ENCODE results near the gene ENTPD7. TPM values are rescaled to one million over a fixed set of nuclear protein-coding genes. Genes with fewer than 3 reads are reported as not detected.
"Not testable (repeated sequence)": the region's sequence is repeated elsewhere in the genome, so short reads cannot be mapped to it uniquely, and the experiment has no call there.

The ENTPD7 gene
- 19.4 and 21.5 TPM in 2 replicates for total RNA-seq (2014; rRNA removed; shearing (Covaris generic))
- polyA plus RNA-seq (2015; cell fraction: cytosol; rRNA removed), result 12.6 and 17.2 TPM in 2 replicates
- polyA plus RNA-seq (2015; cell fraction: nucleus; rRNA removed), result 5.4 and 8.4 TPM in 2 replicates

GRCh38 chr10:99659031-99659867, at the start of gene ENTPD7:
TSS of gene ENTPD7 (plus strand) at chr10:99659509. CDS start at chr10:99659957, 448 bp downstream.
- in situ Hi-C loops (cut with HindIII; ENCODE audit: low pct_unique_long_range_greater_than_20kb, low sequenced_read_pairs), result no loop called here
- peak; percentile 94 for DNase-seq (ENCODE audit: low read depth, low spot score)

- no peak for DNase-seq (ENCODE audit: low read depth, low spot score)
- in situ Hi-C loops (cut with HindIII; ENCODE audit: low pct_unique_long_range_greater_than_20kb, low sequenced_read_pairs), result no loop called here
Measured at GRCh38 chr10:99610221-99610620, 49.1 kb upstream of the ENTPD7 start.

- no peak for DNase-seq (ENCODE audit: low read depth, low spot score)
- in situ Hi-C loops (cut with HindIII; ENCODE audit: low pct_unique_long_range_greater_than_20kb, low sequenced_read_pairs), result no loop called here
Measured at GRCh38 chr10:99611326-99611725, 48.0 kb upstream of the ENTPD7 start.

GRCh38 chr10:99612167-99612831, 47.0 kb upstream of the ENTPD7 start:
- DNase-seq (ENCODE audit: low read depth, low spot score), result peak; percentile 73
- in situ Hi-C loops (cut with HindIII; ENCODE audit: low pct_unique_long_range_greater_than_20kb, low sequenced_read_pairs), result no loop called here

- no peak for DNase-seq (ENCODE audit: low read depth, low spot score)
- in situ Hi-C loops (cut with HindIII; ENCODE audit: low pct_unique_long_range_greater_than_20kb, low sequenced_read_pairs), result no loop called here
Measured at GRCh38 chr10:99615426-99615825, 43.9 kb upstream of the ENTPD7 start.

GRCh38 chr10:99617696-99618095, 41.6 kb upstream of the ENTPD7 start:
- in situ Hi-C loops (cut with HindIII; ENCODE audit: low pct_unique_long_range_greater_than_20kb, low sequenced_read_pairs), result no loop called here

GRCh38 chr10:99619090-99619800, 40.1 kb upstream of the ENTPD7 start:
- DNase-seq (ENCODE audit: low read depth, low spot score), result no peak
- in situ Hi-C loops (cut with HindIII; ENCODE audit: low pct_unique_long_range_greater_than_20kb, low sequenced_read_pairs), result no loop called here

More at GRCh38 chr10:99617696-99618095, 41.6 kb upstream of the ENTPD7 start:
- no peak for DNase-seq (ENCODE audit: low read depth, low spot score)

- in situ Hi-C loops (cut with HindIII; ENCODE audit: low pct_unique_long_range_greater_than_20kb, low sequenced_read_pairs), result no loop called here
- peak; percentile 99 for DNase-seq (ENCODE audit: low read depth, low spot score)
Measured at GRCh38 chr10:99619851-99620710, 39.2 kb upstream of the ENTPD7 start, which contains the start of gene SLC25A28. TSS of gene SLC25A28 (minus strand) at chr10:99620439. CDS start at chr10:99620335, 104 bp downstream.

GRCh38 chr10:99620711-99621453, 38.4 kb upstream of the ENTPD7 start:
- DNase-seq (ENCODE audit: low read depth, low spot score), result peak; percentile 84
- in situ Hi-C loops (cut with HindIII; ENCODE audit: low pct_unique_long_range_greater_than_20kb, low sequenced_read_pairs), result no loop called here

GRCh38 chr10:99621454-99622251, 37.7 kb upstream of the ENTPD7 start:
- in situ Hi-C loops (cut with HindIII; ENCODE audit: low pct_unique_long_range_greater_than_20kb, low sequenced_read_pairs), result no loop called here
- no peak for DNase-seq (ENCODE audit: low read depth, low spot score)

- no peak for DNase-seq (ENCODE audit: low read depth, low spot score)
- in situ Hi-C loops (cut with HindIII; ENCODE audit: low pct_unique_long_range_greater_than_20kb, low sequenced_read_pairs), result no loop called here
Measured at GRCh38 chr10:99623919-99624318, 35.4 kb upstream of the ENTPD7 start.

GRCh38 chr10:99625124-99625523, 34.2 kb upstream of the ENTPD7 start:
- in situ Hi-C loops (cut with HindIII; ENCODE audit: low pct_unique_long_range_greater_than_20kb, low sequenced_read_pairs); DNase-seq (ENCODE audit: low read depth, low spot score): not testable (repeated sequence)

GRCh38 chr10:99628923-99629624, 30.2 kb upstream of the ENTPD7 start:
- no peak for DNase-seq (ENCODE audit: low read depth, low spot score)
- in situ Hi-C loops (cut with HindIII; ENCODE audit: low pct_unique_long_range_greater_than_20kb, low sequenced_read_pairs), result no loop called here

- DNase-seq (ENCODE audit: low read depth, low spot score), result no peak
- in situ Hi-C loops (cut with HindIII; ENCODE audit: low pct_unique_long_range_greater_than_20kb, low sequenced_read_pairs), result no loop called here
Measured at GRCh38 chr10:99629625-99629978, 29.7 kb upstream of the ENTPD7 start.

- in situ Hi-C loops (cut with HindIII; ENCODE audit: low pct_unique_long_range_greater_than_20kb, low sequenced_read_pairs), result no loop called here
- DNase-seq (ENCODE audit: low read depth, low spot score), result peak; percentile 82
Measured at GRCh38 chr10:99630433-99630832, 28.9 kb upstream of the ENTPD7 start.
